Colonic mucosa (tissue), 4 donors: Measurements from ENCODE around the gene IGF2BP2. TPM values are rescaled to one million over a fixed set of nuclear protein-coding genes. Genes with fewer than 3 reads are reported as not detected.

Source experiments
- DNase-seq: peaks from one replicate; pipeline ENCODE4 v3.0.0-alpha.2; 2020
- H3K27ac ChIP-seq: fragments of 200-600 bp; one replicate; pipeline ENCODE4 v1.8.0; 2021
- H3K27me3 ChIP-seq: fragments of 200-600 bp; one replicate; pipeline ENCODE4 v1.8.0; 2021
- H3K36me3 ChIP-seq: fragments of 200-600 bp; one replicate; pipeline ENCODE4 v1.8.0; 2021
- H3K4me1 ChIP-seq: fragments of 200-600 bp; one replicate; pipeline ENCODE4 v1.8.0; 2021; ENCODE audit warnings: mild to moderate bottlenecking
- H3K4me3 ChIP-seq: fragments of 200-600 bp; one replicate; pipeline ENCODE4 v1.8.0; 2021
- H3K9ac ChIP-seq, 2 donors: one replicate each; pipeline ENCODE4 v1.7.0; 2013; ENCODE audit warnings: control low read depth in 2 of 2, low read depth in 2 of 2, low read length in 2 of 2
- H3K9me3 ChIP-seq: fragments of 200-600 bp; one replicate; pipeline ENCODE4 v1.8.0; 2021
- intact Hi-C: fragments of 100-400 bp; cut with DNase I; formaldehyde crosslinking; loops from one replicate; pipeline ENCODE4 v1.14.1; 2022
- total RNA-seq, 2 donors: library from RNA; stranded (reverse); fragmentation: NEBNext Ultra II Directional in 1 of 2; extraction: Animal tissue kit (Norgen Biotek cat#: 25700) in 1 of 2; gene quantifications; one replicate each; pipeline ENCODE4 v1.2.1, GENCODE V29; 2021
- TF ChIP-seq, protein P1 (sequence below): fragments of 200-600 bp; IDR thresholded peaks from one replicate; pipeline ENCODE4 v1.8.0; 2022; ENCODE audit warnings: antibody characterized with exemption, mild to moderate bottlenecking
- donor health status: healthy.
- donor health status: DM: no; HTN: no; CAD: no.
- donor health status: DM: no; HTN: no; CAD: no.

The IGF2BP2 gene
- total RNA-seq, 2 donors from 2014 or later: 48.7 to 61.2 TPM

DNA sequence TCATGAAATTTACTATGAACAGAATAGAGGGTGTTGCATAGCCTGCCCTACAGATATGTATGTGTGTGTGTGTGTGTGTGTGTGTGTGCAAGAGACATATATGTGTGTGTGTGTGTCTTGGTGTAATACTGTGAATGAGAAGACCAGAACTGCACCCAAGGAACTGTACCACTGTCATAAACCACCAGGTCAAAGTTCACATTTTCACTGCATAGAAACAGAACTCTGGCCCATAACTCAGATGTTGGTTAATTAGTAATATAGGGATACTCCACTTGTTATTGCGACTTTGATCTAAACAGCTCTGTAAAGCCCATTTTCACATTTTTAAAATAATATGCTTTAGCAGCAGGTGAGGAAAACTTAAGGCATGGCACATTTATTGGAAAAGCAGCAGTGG, 111.8 kb downstream of the IGF2BP2 start:
- H3K36me3 ChIP-seq: no peaks in the 10 kb centered on the region
- intact Hi-C loops: no loop called here
- peak overlapping the region; percentile 61 for H3K27ac ChIP-seq
- TF ChIP-seq, protein P1, sequence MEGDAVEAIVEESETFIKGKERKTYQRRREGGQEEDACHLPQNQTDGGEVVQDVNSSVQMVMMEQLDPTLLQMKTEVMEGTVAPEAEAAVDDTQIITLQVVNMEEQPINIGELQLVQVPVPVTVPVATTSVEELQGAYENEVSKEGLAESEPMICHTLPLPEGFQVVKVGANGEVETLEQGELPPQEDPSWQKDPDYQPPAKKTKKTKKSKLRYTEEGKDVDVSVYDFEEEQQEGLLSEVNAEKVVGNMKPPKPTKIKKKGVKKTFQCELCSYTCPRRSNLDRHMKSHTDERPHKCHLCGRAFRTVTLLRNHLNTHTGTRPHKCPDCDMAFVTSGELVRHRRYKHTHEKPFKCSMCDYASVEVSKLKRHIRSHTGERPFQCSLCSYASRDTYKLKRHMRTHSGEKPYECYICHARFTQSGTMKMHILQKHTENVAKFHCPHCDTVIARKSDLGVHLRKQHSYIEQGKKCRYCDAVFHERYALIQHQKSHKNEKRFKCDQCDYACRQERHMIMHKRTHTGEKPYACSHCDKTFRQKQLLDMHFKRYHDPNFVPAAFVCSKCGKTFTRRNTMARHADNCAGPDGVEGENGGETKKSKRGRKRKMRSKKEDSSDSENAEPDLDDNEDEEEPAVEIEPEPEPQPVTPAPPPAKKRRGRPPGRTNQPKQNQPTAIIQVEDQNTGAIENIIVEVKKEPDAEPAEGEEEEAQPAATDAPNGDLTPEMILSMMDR: no peak
- DNase-seq: peak; percentile 55
- no peaks in the 10 kb centered on the region for H3K9me3 ChIP-seq
- no peaks in the 10 kb centered on the region for H3K27me3 ChIP-seq
- H3K4me3 ChIP-seq: no peak overlapping the region
- no peak overlapping the region for H3K9ac ChIP-seq
- peaks cover 12% of the 10 kb centered on the region for H3K4me1 ChIP-seq

DNA sequence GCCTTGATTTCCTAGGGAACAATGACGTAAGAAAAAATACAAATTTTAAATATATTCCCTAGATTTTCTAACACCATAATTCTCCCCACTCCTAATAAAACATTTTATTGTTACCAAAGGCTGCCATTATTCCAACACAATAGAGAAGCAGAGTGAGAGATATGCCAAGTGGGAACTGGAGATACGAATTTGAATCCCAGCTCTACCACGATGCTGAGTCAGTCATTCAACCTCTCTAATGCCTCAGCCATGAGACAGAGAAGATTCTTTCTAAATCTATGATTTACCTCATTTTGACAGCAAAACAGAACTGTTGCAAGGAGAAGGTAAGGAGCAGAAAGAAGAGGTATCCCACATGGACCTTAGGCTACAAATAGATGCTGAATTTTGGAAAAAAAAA, 112.5 kb downstream of the IGF2BP2 start:
- DNase-seq: no peak
- Histone ChIP-seq H3K9ac (no peak overlapping the region), H3K4me3 (no peak overlapping the region), H3K4me1 (peaks cover 12% of the 10 kb centered on the region), H3K36me3 (no peaks in the 10 kb centered on the region), H3K9me3 (no peaks in the 10 kb centered on the region), H3K27ac (no peak overlapping the region), H3K27me3 (no peaks in the 10 kb centered on the region)
- TF ChIP-seq, protein P1: no peak
- intact Hi-C loops: no loop called here

DNA sequence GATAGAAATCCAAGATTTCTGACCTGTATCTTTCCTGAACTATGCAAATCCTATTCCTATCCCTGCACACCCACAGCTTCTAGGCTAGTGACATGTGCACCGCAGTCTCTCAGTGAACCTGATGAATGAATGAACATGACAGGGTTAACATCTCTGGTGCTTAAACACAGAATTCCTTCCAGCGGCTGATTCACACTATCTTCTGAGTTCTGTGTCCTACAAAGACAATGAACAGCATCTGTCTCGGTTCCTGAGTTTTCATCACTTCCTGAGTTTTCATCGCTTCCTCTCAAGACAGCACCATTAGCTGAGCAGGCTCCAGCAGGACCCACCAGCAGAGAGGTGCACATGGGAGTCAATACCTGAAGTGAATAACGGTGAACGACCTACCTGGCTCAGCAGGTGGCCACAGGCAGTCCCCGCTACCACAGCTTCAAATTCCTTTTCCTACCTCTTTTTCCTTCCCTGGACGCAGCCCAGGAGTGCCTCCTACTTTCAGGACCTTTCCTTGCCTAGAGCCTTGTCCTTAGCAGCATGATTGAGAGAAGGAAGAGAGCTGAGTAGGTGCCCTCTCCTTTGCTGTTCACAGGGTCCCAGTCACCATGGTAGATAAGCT, 113.5 kb downstream of the IGF2BP2 start:
- Histone ChIP-seq H3K4me1 (peaks cover 11% of the 10 kb centered on the region), H3K4me3 (no peak overlapping the region), H3K27me3 (no peaks in the 10 kb centered on the region), H3K9ac (no peak overlapping the region), H3K9me3 (no peaks in the 10 kb centered on the region), H3K36me3 (no peaks in the 10 kb centered on the region), H3K27ac (no peak overlapping the region)
- intact Hi-C loops: no loop called here
- DNase-seq: no peak
- TF ChIP-seq, protein P1: no peak

DNA sequence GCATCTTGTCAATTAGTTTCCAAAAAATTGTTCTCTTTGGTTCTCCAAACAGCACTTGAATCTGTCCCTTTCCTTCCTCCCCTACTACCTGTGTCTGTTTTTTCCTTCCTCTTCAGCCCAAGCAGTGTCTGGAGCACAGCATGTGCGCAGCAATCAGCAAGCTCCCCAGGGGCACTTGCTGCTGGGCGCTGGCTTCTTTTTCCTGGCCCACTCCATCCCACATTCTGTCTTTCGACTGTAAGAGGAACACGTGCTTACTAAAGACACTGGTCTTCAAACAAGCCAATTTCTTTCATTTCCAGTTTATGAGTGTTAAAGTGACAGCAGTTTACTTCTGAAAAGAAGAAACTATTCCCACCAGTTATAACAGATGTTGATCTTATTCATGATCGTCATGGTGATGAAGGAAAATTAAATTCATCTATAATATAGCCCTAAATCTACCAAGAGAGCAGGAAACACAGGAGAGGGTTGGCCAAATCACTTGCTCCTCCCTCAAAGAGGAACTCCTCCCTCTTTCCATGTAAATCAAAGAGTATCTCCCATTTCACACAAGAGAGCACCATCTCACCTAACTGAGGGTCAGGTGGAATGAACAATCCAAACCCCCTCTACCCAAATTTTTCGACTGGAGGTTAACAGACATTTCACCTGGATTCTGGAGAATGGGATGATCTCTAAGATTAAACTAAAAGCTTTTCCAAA, 115.4 kb downstream of the IGF2BP2 start:
- DNase-seq: no peak
- H3K4me3 ChIP-seq: no peak overlapping the region
- intact Hi-C loops: no loop called here
- no peaks in the 10 kb centered on the region for H3K9me3 ChIP-seq
- peaks cover 5% of the 10 kb centered on the region for H3K4me1 ChIP-seq
- TF ChIP-seq, protein P1: no peak
- H3K9ac ChIP-seq: no peak overlapping the region
- H3K27me3 ChIP-seq: no peaks in the 10 kb centered on the region
- no peaks in the 10 kb centered on the region for H3K36me3 ChIP-seq
- H3K27ac ChIP-seq: no peak overlapping the region

DNA sequence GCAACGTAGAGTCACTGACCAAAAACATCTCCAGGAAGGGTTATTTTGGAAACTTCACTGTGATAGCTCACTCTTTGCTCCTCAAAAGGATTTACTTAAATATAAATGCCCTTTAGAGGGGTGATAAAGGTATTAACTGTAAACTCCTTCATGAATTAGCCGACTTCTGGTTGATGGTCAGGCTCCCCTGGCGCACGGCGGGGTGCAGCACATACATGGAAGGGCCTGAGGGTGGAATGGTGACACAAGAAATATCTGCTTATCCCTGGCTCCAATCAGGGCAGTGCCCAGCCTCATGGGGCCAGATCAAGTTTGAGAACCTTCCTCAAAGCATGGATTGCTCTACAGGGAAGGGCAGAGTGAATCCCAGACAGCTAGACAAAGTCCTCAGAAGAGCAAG, 116.5 kb downstream of the IGF2BP2 start:
- peaks cover 5% of the 10 kb centered on the region for H3K4me1 ChIP-seq
- no peaks in the 10 kb centered on the region for H3K27me3 ChIP-seq
- no peaks in the 10 kb centered on the region for H3K36me3 ChIP-seq
- no peak overlapping the region for H3K4me3 ChIP-seq
- TF ChIP-seq, protein P1: no peak
- no peaks in the 10 kb centered on the region for H3K9me3 ChIP-seq
- intact Hi-C loops: no loop called here
- no peak overlapping the region for H3K27ac ChIP-seq
- DNase-seq: no peak
- no peak overlapping the region for H3K9ac ChIP-seq
